Loucy (cell line): ENCODE results near the gene CEP63.

Experiments
- EZH2phosphoT487 ChIP-seq: fragments of 200-600 bp; IDR thresholded peaks from 2 replicates; pipeline ENCODE4 v1.6.1; 2018; ENCODE audit warnings: antibody characterized with exemption, mild to moderate bottlenecking, moderate library complexity, borderline replicate concordance
- TF ChIP-seq, protein P1 (sequence below): fragments of 200-600 bp; sonication (generic); conservative IDR thresholded peaks from 2 replicates; pipeline ENCODE4 v1.5.1; 2014; ENCODE audit warnings: mild to moderate bottlenecking, antibody characterized with exemption, low read length

DNA sequence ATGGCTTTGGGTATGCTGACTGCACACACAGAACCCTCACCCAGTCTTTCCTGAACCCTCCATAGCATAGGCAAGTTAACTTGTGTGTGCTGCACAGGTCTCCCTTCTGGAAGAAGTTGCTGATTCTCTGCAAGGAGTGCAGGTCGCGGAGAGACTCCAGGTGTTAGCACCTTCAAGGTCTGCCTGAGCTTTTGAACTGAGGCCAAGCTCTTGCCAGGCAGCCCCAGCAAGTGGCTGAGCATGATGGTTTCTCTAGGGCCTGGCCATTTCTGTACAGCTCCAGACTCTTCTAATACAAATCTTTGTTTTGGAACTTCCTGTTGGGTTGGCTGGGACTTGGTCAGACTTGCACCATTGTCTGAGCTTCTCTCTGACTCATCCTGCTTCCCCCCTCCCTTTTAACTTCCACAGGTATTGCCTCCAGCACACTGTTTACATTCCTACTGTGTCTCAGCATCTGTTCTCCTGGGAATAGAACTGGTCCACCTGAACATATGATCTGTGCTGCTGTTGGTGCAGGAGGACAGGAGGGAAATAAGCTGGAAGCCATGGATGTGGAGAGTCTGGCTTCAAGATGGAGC lies 111.6 kb downstream of the CEP63 start:
- TF ChIP-seq, protein P1, sequence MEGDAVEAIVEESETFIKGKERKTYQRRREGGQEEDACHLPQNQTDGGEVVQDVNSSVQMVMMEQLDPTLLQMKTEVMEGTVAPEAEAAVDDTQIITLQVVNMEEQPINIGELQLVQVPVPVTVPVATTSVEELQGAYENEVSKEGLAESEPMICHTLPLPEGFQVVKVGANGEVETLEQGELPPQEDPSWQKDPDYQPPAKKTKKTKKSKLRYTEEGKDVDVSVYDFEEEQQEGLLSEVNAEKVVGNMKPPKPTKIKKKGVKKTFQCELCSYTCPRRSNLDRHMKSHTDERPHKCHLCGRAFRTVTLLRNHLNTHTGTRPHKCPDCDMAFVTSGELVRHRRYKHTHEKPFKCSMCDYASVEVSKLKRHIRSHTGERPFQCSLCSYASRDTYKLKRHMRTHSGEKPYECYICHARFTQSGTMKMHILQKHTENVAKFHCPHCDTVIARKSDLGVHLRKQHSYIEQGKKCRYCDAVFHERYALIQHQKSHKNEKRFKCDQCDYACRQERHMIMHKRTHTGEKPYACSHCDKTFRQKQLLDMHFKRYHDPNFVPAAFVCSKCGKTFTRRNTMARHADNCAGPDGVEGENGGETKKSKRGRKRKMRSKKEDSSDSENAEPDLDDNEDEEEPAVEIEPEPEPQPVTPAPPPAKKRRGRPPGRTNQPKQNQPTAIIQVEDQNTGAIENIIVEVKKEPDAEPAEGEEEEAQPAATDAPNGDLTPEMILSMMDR, result no peak
- TF ChIP-seq EZH2phosphoT487, result no peak
